Panc1 (cell line): ENCODE results near the gene DRAM1. TPM values are rescaled to one million over a fixed set of nuclear protein-coding genes. Genes with fewer than 3 reads are reported as not detected.

ENCODE experiments used
- ATAC-seq: fragments of 200-7000 bp; cut with Tn5 transposase; 2 replicates; pipeline ENCODE4 v1.9.1; 2020; ENCODE audit warnings: mild to moderate bottlenecking, moderate library complexity
- BruUV-seq: library from RNA; stranded (reverse); fragments of 400-500 nt; replicated peaks from 2 replicates; lab custom pipeline; 2021; lab: Mats Ljungman, UMichigan
- CTCF ChIA-PET: fragments of 300-600 bp; sonication (Branson Sonifier 250); formaldehyde crosslinking; loops from one replicate; lab custom pipeline; 2022; ENCODE audit warnings: antibody characterized with exemption; lab: Charles Lee
- POLR2A ChIA-PET: fragments of 300-600 bp; sonication (Branson Sonifier 250); formaldehyde crosslinking; loops from one replicate; lab custom pipeline; 2022; ENCODE audit warnings: antibody characterized with exemption; lab: Charles Lee
- DNase-seq: peaks from one replicate; pipeline ENCODE4 v3.0.0-alpha.2; 2010; ENCODE audit warnings: low read depth, low spot score
- H3K27ac ChIP-seq: 2 replicates; pipeline ENCODE4 v1.5.1; 2011; ENCODE audit warnings: mild to moderate bottlenecking, low read length, inconsistent platforms
- H3K27me3 ChIP-seq: fragments of 200-500 bp; sonication (Bioruptor generic); 2 replicates; pipeline ENCODE4 v1.6.0; 2014; ENCODE audit warnings: low read length, inconsistent platforms; ENCODE audit not compliant: control insufficient read depth, insufficient read depth
- H3K36me3 ChIP-seq: fragments of 200-500 bp; sonication (Bioruptor generic); 2 replicates; pipeline ENCODE4 v1.5.1; 2014; ENCODE audit warnings: inconsistent platforms, mild to moderate bottlenecking, low read length, moderate library complexity; ENCODE audit not compliant: control insufficient read depth, insufficient read depth
- H3K4me1 ChIP-seq: 2 replicates; pipeline ENCODE4 v1.5.1; 2011; ENCODE audit warnings: inconsistent platforms, mild to moderate bottlenecking, low read length, moderate library complexity; ENCODE audit not compliant: control insufficient read depth, insufficient read depth
- H3K4me3 ChIP-seq, 2 experiments: 2 replicates each; pipeline ENCODE4 v1.5.1; 2011 to 2012; ENCODE audit warnings: low read depth in 2 of 2, low read length in 2 of 2, mild to moderate bottlenecking in 2 of 2, inconsistent platforms in 1 of 2, moderate library complexity in 1 of 2
- H3K9me3 ChIP-seq: fragments of 200-500 bp; sonication (Bioruptor generic); 2 replicates; pipeline ENCODE4 v1.5.1; 2014; ENCODE audit warnings: low read depth, mild to moderate bottlenecking, inconsistent platforms, low read length, moderate library complexity; ENCODE audit not compliant: control insufficient read depth, insufficient read depth
- CTCF ChIP-seq: fragments of 450-650 bp; IDR thresholded peaks from 2 replicates; pipeline ENCODE4 v1.5.1; 2017; ENCODE audit warnings: mild to moderate bottlenecking
- POLR2AphosphoS5 ChIP-seq: IDR thresholded peaks from 2 replicates; pipeline ENCODE4 v1.6.1; 2012; ENCODE audit warnings: mild to moderate bottlenecking, low read depth, low read length, moderate library complexity
- REST ChIP-seq, 2 experiments: IDR thresholded peaks; 2 replicates each; pipeline ENCODE4 v1.6.1; 2011 to 2012; ENCODE audit warnings: low read depth in 2 of 2, control low read depth in 1 of 2, low read length in 1 of 2, mild to moderate bottlenecking in 1 of 2, moderate library complexity in 1 of 2; ENCODE audit not compliant: insufficient read depth in 1 of 2
- SIN3A ChIP-seq: IDR thresholded peaks from 2 replicates; pipeline ENCODE4 v1.6.1; 2012; ENCODE audit warnings: low read depth, mild to moderate bottlenecking, low read length, moderate library complexity, borderline replicate concordance; ENCODE audit not compliant: insufficient read depth
- TCF7L2 ChIP-seq: IDR thresholded peaks from 2 replicates; pipeline ENCODE4 v1.6.1; 2011; ENCODE audit warnings: mild to moderate bottlenecking, low read depth, low read length, inconsistent platforms
- in situ Hi-C: cut with HindIII; loops from 2 replicates; pipeline ENCODE4 v1.10.0; 2016; ENCODE audit warnings: low sequenced_read_pairs, low pct_unique_long_range_greater_than_20kb
- intact Hi-C: fragments of 100-400 bp; cut with micrococcal nuclease; formaldehyde crosslinking; loops from one replicate; pipeline ENCODE4 v1.10.0; 2022; ENCODE audit not compliant: unreplicated experiment
- total RNA-seq: library from RNA; stranded (reverse); gene quantifications from one replicate; pipeline ENCODE4 v1.2.1, GENCODE V29; 2021; ENCODE audit not compliant: unreplicated experiment

Gene DRAM1
- total RNA-seq, 1 experiment from 2014 or later: 19.2 TPM

GRCh38 chr12:101946233-101946611, 68.8 kb downstream of the DRAM1 start:
- Histone ChIP-seq H3K4me3 (no peak overlapping the region), H3K9me3 (no peaks in the 10 kb centered on the region), H3K4me1 (0 out of 2 replicates have a peak, but pooled peaks cover 2% of the 10 kb centered on the region), H3K27ac (no peak overlapping the region), H3K36me3 (no peaks in the 10 kb centered on the region), H3K27me3 (0 out of 2 replicates have a peak, but pooled peaks cover 2% of the 10 kb centered on the region)
- TF ChIP-seq TCF7L2 (no peak), POLR2AphosphoS5 (no peak), CTCF (no peak), SIN3A (no peak), REST (IDR thresholded peaks at IDR 0.05; ENCODE audit: insufficient read depth in 1 of 2, low read depth in 2 of 2, low read length in 1 of 2) (no peak)
- no TSS peak for BruUV-seq
- CTCF ChIA-PET: no interaction called here
- POLR2A ChIA-PET: no interaction called here
- ATAC-seq: no peak
- in situ Hi-C loops (no loop called here), intact Hi-C loops (loop anchor here (10.0 kb wide), 1 partner anchor 539 kb away; the partner anchor contains the start of gene IGF1)
- no peak for DNase-seq

- no peaks in the 10 kb centered on the region for H3K36me3 ChIP-seq
- intact Hi-C loops: loop anchor here (10.0 kb wide), 1 partner anchor 537 kb away; the partner anchor contains the start of gene IGF1
- CTCF ChIA-PET: no interaction called here
These were observed 69.9 kb downstream of the DRAM1 start for GRCh38 chr12:101947316-101947715.

More at GRCh38 chr12:101947316-101947715, 69.9 kb downstream of the DRAM1 start:
- no TSS peak for BruUV-seq
- ATAC-seq (no peak), DNase-seq (no peak)
- TF ChIP-seq REST (IDR thresholded peaks at IDR 0.05; ENCODE audit: insufficient read depth in 1 of 2, low read depth in 2 of 2, low read length in 1 of 2) (no peak), CTCF (no peak), SIN3A (no peak), POLR2AphosphoS5 (no peak), TCF7L2 (no peak)
- POLR2A ChIA-PET: no interaction called here
- H3K4me1 ChIP-seq: 0 out of 2 replicates have a peak, but pooled peaks cover 2% of the 10 kb centered on the region
- H3K9me3 ChIP-seq: no peaks in the 10 kb centered on the region
- H3K27ac ChIP-seq: no peak overlapping the region
- in situ Hi-C loops: no loop called here
- no peak overlapping the region for H3K4me3 ChIP-seq
- H3K27me3 ChIP-seq: no peaks in the 10 kb centered on the region
